GM12878 (cell line): ENCODE results near the gene ZBTB7B. TPM values are rescaled to one million over a fixed set of nuclear protein-coding genes. Genes with fewer than 3 reads are reported as not detected.

Source experiments
- ATAC-seq: fragments of 200-7000 bp; cut with Tn5 transposase; 3 replicates; pipeline ENCODE4 v1.9.1; 2020; ENCODE audit warnings: mild to moderate bottlenecking, moderate library complexity
- BruUV-seq: library from RNA; stranded (reverse); fragments of 400-500 nt; replicated peaks from 2 replicates; lab custom pipeline; 2021; lab: Mats Ljungman, UMichigan
- CTCF ChIA-PET: fragments of 300-600 bp; sonication (Branson Sonifier 250); formaldehyde crosslinking; extraction: SDS; loops from one replicate; lab custom pipeline; 2021; ENCODE audit warnings: inconsistent platforms; lab: Yijun Ruan, JAX
- POLR2A ChIA-PET: fragments of 350-600 bp; formaldehyde crosslinking; extraction: SDS; loops from one replicate; lab custom pipeline; 2021; ENCODE audit warnings: inconsistent platforms; lab: Charles Lee
- RAD21 ChIA-PET: fragments of 300-600 bp; sonication (Branson Sonifier 250); formaldehyde crosslinking; loops from one replicate; lab custom pipeline; 2023; ENCODE audit warnings: antibody characterized with exemption; ENCODE audit not compliant: unreplicated experiment; lab: Charles Lee
- SMC1A ChIA-PET: fragments of 300-600 bp; sonication (Branson Sonifier 250); formaldehyde crosslinking; loops from one replicate; lab custom pipeline; 2023; ENCODE audit not compliant: unreplicated experiment, uncharacterized antibody; lab: Charles Lee
- DNase-seq: peaks from one replicate; pipeline ENCODE4 v3.0.0-alpha.2; 2011; ENCODE audit warnings: low read depth, low spot score
- FAIRE-seq: peaks from 3 replicates; lab custom pipeline; 2011; peaks lifted over from hg19 to GRCh38; lab: Jason Lieb, UNC
- H2AFZ ChIP-seq: 2 replicates; pipeline ENCODE4 v1.6.0; 2011; ENCODE audit warnings: low read depth, low read length, control low read depth; ENCODE audit not compliant: control insufficient read depth
- H3K27ac ChIP-seq: 2 replicates; pipeline ENCODE4 v1.5.1; 2011; ENCODE audit warnings: control low read depth; ENCODE audit not compliant: control insufficient read depth, insufficient read depth
- H3K27me3 ChIP-seq, 2 experiments: replicated peaks in 1 of 2; 2 replicates each; pipeline versions ENCODE4 v1.6.0 to v1.6.1; 2011; ENCODE audit warnings: low read length in 1 of 2; ENCODE audit not compliant: control insufficient read depth in 2 of 2, insufficient read depth in 2 of 2
- H3K36me3 ChIP-seq, 2 experiments: 2 replicates each; pipeline ENCODE4 v1.5.1; 2011; ENCODE audit warnings: low read length in 1 of 2; ENCODE audit not compliant: control insufficient read depth in 2 of 2, insufficient read depth in 2 of 2
- H3K4me1 ChIP-seq: 2 replicates; pipeline ENCODE4 v1.6.1; 2011; ENCODE audit warnings: mild to moderate bottlenecking, low read length, moderate library complexity, mixed read lengths; ENCODE audit not compliant: control insufficient read depth, insufficient read depth
- H3K4me2 ChIP-seq: 2 replicates; pipeline ENCODE4 v1.6.0; 2011; ENCODE audit warnings: control low read depth; ENCODE audit not compliant: control insufficient read depth, insufficient read depth
- H3K4me3 ChIP-seq: fragments of 200-600 bp; sonication (generic); 2 replicates; pipeline ENCODE4 v1.5.1; 2016
- H3K79me2 ChIP-seq: 2 replicates; pipeline ENCODE4 v1.6.0; 2011; ENCODE audit warnings: low read length; ENCODE audit not compliant: control insufficient read depth, insufficient read depth
- H3K9ac ChIP-seq: 2 replicates; pipeline ENCODE4 v1.8.0; 2011; ENCODE audit warnings: low read length, control low read depth, mixed read lengths; ENCODE audit not compliant: control insufficient read depth, insufficient read depth
- H3K9me3 ChIP-seq: replicated peaks from 3 replicates; pipeline ENCODE4 v1.5.1; 2011; ENCODE audit warnings: mild to moderate bottlenecking, low read length; ENCODE audit not compliant: control insufficient read depth, insufficient read depth
- H4K20me1 ChIP-seq: 2 replicates; pipeline ENCODE4 v1.6.0; 2011; ENCODE audit not compliant: control insufficient read depth, insufficient read depth
- FOXK2 ChIP-seq: fragments of 450-650 bp; IDR thresholded peaks from 2 replicates; pipeline ENCODE4 v1.6.1; 2017; ENCODE audit warnings: mild to moderate bottlenecking, moderate library complexity
- GATAD2B ChIP-seq: fragments of 450-650 bp; conservative IDR thresholded peaks from 2 replicates; pipeline ENCODE4 v1.6.1; 2017; ENCODE audit warnings: low read depth, mild to moderate bottlenecking, moderate library complexity
- MLLT1 ChIP-seq: fragments of 450-650 bp; IDR thresholded peaks from 2 replicates; pipeline ENCODE4 v1.6.1; 2016; ENCODE audit warnings: mild to moderate bottlenecking
- ZNF24 ChIP-seq: fragments of 450-650 bp; IDR thresholded peaks from 2 replicates; pipeline ENCODE4 v1.6.1; 2017; ENCODE audit warnings: antibody characterized with exemption, mild to moderate bottlenecking
- WGBS: methylation state at CpG from one replicate; pipeline ENCODE4 v1.1.6; 2016; ENCODE audit warnings: low lambda C conversion rate; ENCODE audit not compliant: insufficient replicate concordance, insufficient coverage; ENCODE audit errors: missing lambda C conversion rate; 5-methylcytosine and 5-hydroxymethylcytosine counted together
- in situ Hi-C: fragments of 300-500 bp; cut with MboI; formaldehyde crosslinking; loops from 9 replicates; pipeline ENCODE4 v1.14.3; 2018; ENCODE audit warnings: mixed read lengths
- intact Hi-C: fragments of 100-400 bp; cut with micrococcal nuclease; formaldehyde crosslinking; loops from one replicate; pipeline ENCODE4 v1.14.2; 2022; ENCODE audit not compliant: unreplicated experiment
- polyA plus RNA-seq, 11 experiments: library from polyadenylated mRNA; depleted of rRNA in 4 of 11; unstranded in 6 of 11; stranded (reverse) in 5 of 11; fragments of >200 nt; fragmentation: Nextera tagmentation in 4 of 11; fragmentation: Illumina TruSeq in 1 of 11; extraction: Ambion mirVana in 4 of 11; extraction: Trizol in 1 of 11; gene quantifications; 1 replicate in 1 of 11; 2 replicates in 10 of 11; pipeline versions ENCODE4 v1.2.1 to v1.2.3, GENCODE V29; 2011 to 2016; ENCODE audit warnings: inconsistent platforms in 2 of 11, missing spikeins in 2 of 11, low read depth in 1 of 11
- total RNA-seq, 4 experiments: library from RNA; depleted of rRNA in 3 of 4; stranded (reverse); fragments of >200 nt in 3 of 4; fragmentation: Illumina TruSeq in 1 of 4; extraction: Trizol in 1 of 4; gene quantifications; 2 replicates each; pipeline versions ENCODE4 v1.2.1 to v1.2.3, GENCODE V29; 2013 to 2021

ZBTB7B gene
- total and polyA plus RNA-seq, 10 of the 15 experiments (the other 5 are each of a cell fraction or from before 2014, with no cell fraction given), result 0.11 to 44.9 (median 11.3) TPM

- POLR2A ChIA-PET, result interaction anchor here (0.7 to 9.8 kb wide), 16 partner anchors 8 to 343 kb away, joined by 3 to 140 read pairs (median 4); partner anchors contain the start of genes CLK2, FLAD1, PBXIP1 and PMVK
These were observed 31.1 kb upstream of the ZBTB7B start for GRCh38 chr1:154971341-154971998.

More at GRCh38 chr1:154971341-154971998, 31.1 kb upstream of the ZBTB7B start:
- Histone ChIP-seq H2AFZ (no peak overlapping the region), H3K9ac (peak overlapping the region; percentile 52), H3K4me1 (peaks cover 23% of the 10 kb centered on the region), H3K4me2 (peak overlapping the region; percentile 74), H3K79me2 (peaks cover 58% of the 10 kb centered on the region), H3K27ac (peak overlapping the region; percentile 65), H3K36me3 (peaks cover 4 to 8% of the 10 kb centered on the region in 2 experiments; a peak in 3 of 4 replicates), H3K27me3 (no peaks in the 10 kb centered on the region), H4K20me1 (no peaks in the 10 kb centered on the region), H3K9me3 (no peaks in the 10 kb centered on the region), H3K4me3 (peak overlapping the region; percentile 63; the same call in 1 of the 2 replicates)
- DNase-seq, result no peak
- no TSS peak for BruUV-seq
- ATAC-seq, result no peak
- no peak for FAIRE-seq
- intact Hi-C loops, result loop anchor here (5.0 kb wide), 1 partner anchor 91 kb away; the partner anchor contains the start of gene EFNA4
- ChIA-PET CTCF (interaction anchor here (0.6 to 20.6 kb wide), 11 partner anchors 10 to 103 kb away, joined by 3 to 226 read pairs (median 4); partner anchors contain the start of genes ADAM15, LENEP, PBXIP1 and PMVK), SMC1A (interaction anchor here (1.3 to 3.2 kb wide), 7 partner anchors 10 to 412 kb away, joined by 3 to 21 read pairs (median 6); partner anchors contain the start of genes FLAD1, KCNN3, PBXIP1 and PYGO2), RAD21 (interaction anchor here (0.9 to 2.8 kb wide), 9 partner anchors 10 to 114 kb away, joined by 3 to 20 read pairs (median 4); partner anchors contain the start of genes FLAD1, PBXIP1, PMVK and PYGO2)
- TF ChIP-seq FOXK2, result no peak
- no peak for TF ChIP-seq ZNF24
- 0 out of 2 replicates have a peak, but pooled peaks have one; percentile 26 for TF ChIP-seq MLLT1
- TF ChIP-seq GATAD2B, result no peak
- over 99% methylated on average over 10 of the region's 10 CpGs for WGBS
- in situ Hi-C loops, result no loop called here
